Thymus (tissue), 11 donors: ENCODE results near the gene MCHR1. TPM values are rescaled to one million over a fixed set of nuclear protein-coding genes. Genes with fewer than 3 reads are reported as not detected.

Experiments
- DNase-seq, 9 donors: peaks; one replicate each; pipeline ENCODE4 v3.0.0-alpha.2; 2013; ENCODE audit warnings: low spot score in 9 of 9, low read depth in 6 of 9, missing footprints in 1 of 9
- H3K27ac ChIP-seq, 2 donors: one replicate each; pipeline ENCODE4 v1.5.1; 2013; ENCODE audit warnings: control low read depth in 1 of 2, low read depth in 1 of 2, low read length in 1 of 2, mild to moderate bottlenecking in 1 of 2, moderate library complexity in 1 of 2
- H3K27me3 ChIP-seq, 2 donors: one replicate each; pipeline ENCODE4 v1.5.1; 2013; ENCODE audit warnings: low read length in 1 of 2; ENCODE audit not compliant: control insufficient read depth in 2 of 2, insufficient read depth in 1 of 2
- H3K36me3 ChIP-seq, 2 donors: one replicate each; pipeline ENCODE4 v1.5.1; 2013; ENCODE audit warnings: low read length in 1 of 2, mild to moderate bottlenecking in 1 of 2, moderate library complexity in 1 of 2; ENCODE audit not compliant: control insufficient read depth in 2 of 2, insufficient read depth in 2 of 2
- H3K4me1 ChIP-seq, 2 donors: one replicate each; pipeline ENCODE4 v1.5.1; 2013; ENCODE audit warnings: low read length in 2 of 2; ENCODE audit not compliant: control insufficient read depth in 2 of 2, insufficient read depth in 2 of 2
- H3K4me3 ChIP-seq, 2 donors: one replicate each; pipeline ENCODE4 v1.5.1; 2013; ENCODE audit warnings: low read length in 2 of 2, control low read depth in 1 of 2, mild to moderate bottlenecking in 1 of 2
- H3K9me3 ChIP-seq, 2 donors: one replicate each; pipeline ENCODE4 v1.5.1; 2013; ENCODE audit warnings: low read length in 1 of 2, mild to moderate bottlenecking in 1 of 2; ENCODE audit not compliant: control insufficient read depth in 2 of 2, insufficient read depth in 1 of 2
- WGBS: extraction: QIAGEN DNeasy Blood & Tissue Kit; methylation state at CpG from one replicate; pipeline ENCODE4 v1.1.7; 2013; 5-methylcytosine and 5-hydroxymethylcytosine counted together
- polyA plus RNA-seq: library from polyadenylated mRNA; stranded (reverse); fragments of 200-250 nt; gene quantifications from one replicate; pipeline ENCODE4 v1.2.3, GENCODE V29; 2013
- total RNA-seq: library from RNA; stranded (reverse); fragments of 120-200 nt; gene quantifications from one replicate; pipeline ENCODE4 v1.2.4, GENCODE V29; 2013
- donor health status: healthy.

The MCHR1 gene
- total and polyA plus RNA-seq, 2 donors = 0.24 to 0.39 TPM

GRCh38 chr22:40723396-40723933, 44.2 kb downstream of the MCHR1 start:
- Histone ChIP-seq H3K9me3 (peaks cover 0 to 7% of the 10 kb centered on the region in 2 donors), H3K4me1 (peaks cover 33 to 65% of the 10 kb centered on the region in 2 donors), H3K36me3 (no peaks in the 10 kb centered on the region), H3K27me3 (no peaks in the 10 kb centered on the region), H3K4me3 (no peak overlapping the region), H3K27ac (no peak overlapping the region)
- 90% methylated on average over 13 of the region's 13 CpGs for WGBS
- DNase-seq = no peak

- DNase-seq = peak in 3 of 9 donors; percentile 56 to 72 (median 58)
- Histone ChIP-seq H3K27ac (peak overlapping the region; percentile 88 to 98), H3K9me3 (peaks cover 0 to 33% of the 10 kb centered on the region in 2 donors), H3K4me3 (no peak overlapping the region), H3K4me1 (peaks cover 36 to 69% of the 10 kb centered on the region in 2 donors), H3K36me3 (no peaks in the 10 kb centered on the region), H3K27me3 (no peaks in the 10 kb centered on the region)
- 29% methylated on average over 4 of the region's 4 CpGs for WGBS
Measured at GRCh38 chr22:40726514-40726913, 47.2 kb downstream of the MCHR1 start.

- H3K36me3 ChIP-seq = no peaks in the 10 kb centered on the region
- DNase-seq = peak in 2 of 9 donors; percentile 51 to 69
- H3K27ac ChIP-seq = peak overlapping the region; percentile 94 to 98
- H3K4me3 ChIP-seq = no peak overlapping the region
- peaks cover 0 to 34% of the 10 kb centered on the region in 2 donors for H3K9me3 ChIP-seq
- H3K27me3 ChIP-seq = no peaks in the 10 kb centered on the region
- H3K4me1 ChIP-seq = peaks cover 43 to 71% of the 10 kb centered on the region in 2 donors
- 52% methylated on average over 11 of the region's 11 CpGs for WGBS
Measured at GRCh38 chr22:40727070-40727963, 48.0 kb downstream of the MCHR1 start.

GRCh38 chr22:40727964-40728615, 48.8 kb downstream of the MCHR1 start:
- peaks cover 0 to 34% of the 10 kb centered on the region in 2 donors for H3K9me3 ChIP-seq
- WGBS = 78% methylated on average over 14 of the region's 14 CpGs
- no peaks in the 10 kb centered on the region for H3K36me3 ChIP-seq
- DNase-seq = peak in 1 of 9 donors; percentile 57
- H3K4me1 ChIP-seq = peaks cover 50 to 79% of the 10 kb centered on the region in 2 donors
- peak overlapping the region; percentile 94 to 98 for H3K27ac ChIP-seq
- no peaks in the 10 kb centered on the region for H3K27me3 ChIP-seq
- no peak overlapping the region for H3K4me3 ChIP-seq

- peaks cover 0 to 29% of the 10 kb centered on the region in 2 donors for H3K9me3 ChIP-seq
- peak in 6 of 9 donors; percentile 63 to 93 (median 80) for DNase-seq
- peaks cover 51 to 82% of the 10 kb centered on the region in 2 donors for H3K4me1 ChIP-seq
- H3K36me3 ChIP-seq = no peaks in the 10 kb centered on the region
- no peak overlapping the region for H3K4me3 ChIP-seq
- WGBS = 3% methylated on average over 13 of the region's 13 CpGs
- H3K27ac ChIP-seq = peak overlapping the region; percentile 94 to 98
- H3K27me3 ChIP-seq = no peaks in the 10 kb centered on the region
Measured at GRCh38 chr22:40728731-40729189, 49.5 kb downstream of the MCHR1 start.

GRCh38 chr22:40729284-40729683, 50.0 kb downstream of the MCHR1 start:
- 75% methylated on average over 6 of the region's 6 CpGs for WGBS
- no peaks in the 10 kb centered on the region for H3K27me3 ChIP-seq
- peaks cover 0 to 28% of the 10 kb centered on the region in 2 donors for H3K9me3 ChIP-seq
- H3K36me3 ChIP-seq = no peaks in the 10 kb centered on the region
- H3K27ac ChIP-seq = peak overlapping the region; percentile 94 to 98
- DNase-seq = peak in 1 of 9 donors; percentile 42
- H3K4me1 ChIP-seq = peaks cover 51 to 82% of the 10 kb centered on the region in 2 donors
- no peak overlapping the region for H3K4me3 ChIP-seq

Other genes with a start within 250 kb of the MCHR1 start
- gene MRTFA, start 42.8 kb upstream of the MCHR1 start, total RNA-seq = 16.8 TPM
- 37.0 TPM for gene MRTFA, start 42.8 kb upstream of the MCHR1 start, polyA plus RNA-seq
- gene SLC25A17, start 139.9 kb downstream of the MCHR1 start, total RNA-seq = 20.2 TPM
- gene SLC25A17, start 139.9 kb downstream of the MCHR1 start, polyA plus RNA-seq = 23.0 TPM
- gene ST13, start 177.2 kb downstream of the MCHR1 start, total RNA-seq = 240 TPM
- 121 TPM for gene ST13, start 177.2 kb downstream of the MCHR1 start, polyA plus RNA-seq
- gene XPNPEP3, start 177.7 kb downstream of the MCHR1 start, total RNA-seq = 6.1 TPM
- 7.1 TPM for gene XPNPEP3, start 177.7 kb downstream of the MCHR1 start, polyA plus RNA-seq
- gene DNAJB7, start 182.6 kb downstream of the MCHR1 start, total RNA-seq = not detected
- not detected for gene DNAJB7, start 182.6 kb downstream of the MCHR1 start, polyA plus RNA-seq